NCI-H1048 (cell line): Measurements from ENCODE around the gene SUPT3H.
"Not testable (repeated sequence)": the region's sequence is repeated elsewhere in the genome, so short reads cannot be mapped to it uniquely, and the experiment has no call there.

Experiments
- DNase-seq: peaks from one replicate; lab custom pipeline; 2025; lab: John Stamatoyannopoulos, UW

Gene SUPT3H

GRCh38 chr6:45255434-45255833 lies 122.3 kb downstream of the SUPT3H start:
- no peak for DNase-seq

- no peak for DNase-seq
Observed at GRCh38 chr6:45254253-45254652, 123.5 kb downstream of the SUPT3H start.

- no peak for DNase-seq
Observed at GRCh38 chr6:45253453-45253852, 124.3 kb downstream of the SUPT3H start.

- no peak for DNase-seq
Observed at GRCh38 chr6:45231660-45232059, 146.1 kb downstream of the SUPT3H start.

- DNase-seq = no peak
Observed at GRCh38 chr6:45229416-45229815, 148.3 kb downstream of the SUPT3H start.

- DNase-seq = no peak
Observed at GRCh38 chr6:45226081-45226480, 151.7 kb downstream of the SUPT3H start.

GRCh38 chr6:45222380-45222779 lies 155.4 kb downstream of the SUPT3H start:
- DNase-seq = no peak

- DNase-seq = no peak
Observed at GRCh38 chr6:45215759-45216158, 162.0 kb downstream of the SUPT3H start.

- DNase-seq = no peak
Observed at GRCh38 chr6:45212976-45213375, 164.8 kb downstream of the SUPT3H start.

- no peak for DNase-seq
Observed at GRCh38 chr6:45209762-45210161, 168.0 kb downstream of the SUPT3H start.

- DNase-seq = no peak
Observed at GRCh38 chr6:45206793-45207492, 170.8 kb downstream of the SUPT3H start.

- DNase-seq = no peak
Observed at GRCh38 chr6:45201484-45201883, 176.2 kb downstream of the SUPT3H start.

- DNase-seq = no peak
Observed at GRCh38 chr6:45200510-45200909, 177.2 kb downstream of the SUPT3H start.

- no peak for DNase-seq
Observed at GRCh38 chr6:45199554-45199953, 178.2 kb downstream of the SUPT3H start.

- DNase-seq = no peak
Observed at GRCh38 chr6:45196121-45196520, 181.6 kb downstream of the SUPT3H start.

- no peak for DNase-seq
Observed at GRCh38 chr6:45195137-45195536, 182.6 kb downstream of the SUPT3H start.

- no peak for DNase-seq
Observed at GRCh38 chr6:45192556-45192955, 185.2 kb downstream of the SUPT3H start.

GRCh38 chr6:45191414-45191813 lies 186.3 kb downstream of the SUPT3H start:
- no peak for DNase-seq

- DNase-seq = no peak
Observed at GRCh38 chr6:45187836-45188235, 189.9 kb downstream of the SUPT3H start.

GRCh38 chr6:45185403-45186251 lies 192.1 kb downstream of the SUPT3H start:
- no peak for DNase-seq

GRCh38 chr6:45184937-45185336 lies 192.8 kb downstream of the SUPT3H start:
- DNase-seq = no peak

- DNase-seq = no peak
Observed at GRCh38 chr6:45184040-45184439, 193.7 kb downstream of the SUPT3H start.

- DNase-seq = not testable (repeated sequence)
Observed at GRCh38 chr6:45176373-45176772, 201.4 kb downstream of the SUPT3H start.
